HL-60 (cell line): Measurements from ENCODE around the gene DIS3L.

Experiments used
- GABPA ChIP-seq: IDR thresholded peaks from 2 replicates; pipeline ENCODE4 v1.6.1; 2012; ENCODE audit warnings: low read depth
- POLR2AphosphoS5 ChIP-seq: IDR thresholded peaks from 2 replicates; pipeline ENCODE4 v1.6.1; 2012; ENCODE audit warnings: low read depth
- SPI1 ChIP-seq: IDR thresholded peaks from 2 replicates; pipeline ENCODE4 v1.6.1; 2012; ENCODE audit warnings: low read depth, mild to moderate bottlenecking, borderline replicate concordance
- TF ChIP-seq, protein P1 (sequence below): IDR thresholded peaks from one replicate; pipeline ENCODE4 v1.5.1; 2011; ENCODE audit warnings: low read length, control low read depth, inconsistent platforms; ENCODE audit not compliant: insufficient read depth
- TF ChIP-seq, protein P2 (sequence below): IDR thresholded peaks from 2 replicates; pipeline ENCODE4 v1.6.1; 2012; ENCODE audit warnings: low read depth; ENCODE audit not compliant: insufficient replicate concordance

DNA sequence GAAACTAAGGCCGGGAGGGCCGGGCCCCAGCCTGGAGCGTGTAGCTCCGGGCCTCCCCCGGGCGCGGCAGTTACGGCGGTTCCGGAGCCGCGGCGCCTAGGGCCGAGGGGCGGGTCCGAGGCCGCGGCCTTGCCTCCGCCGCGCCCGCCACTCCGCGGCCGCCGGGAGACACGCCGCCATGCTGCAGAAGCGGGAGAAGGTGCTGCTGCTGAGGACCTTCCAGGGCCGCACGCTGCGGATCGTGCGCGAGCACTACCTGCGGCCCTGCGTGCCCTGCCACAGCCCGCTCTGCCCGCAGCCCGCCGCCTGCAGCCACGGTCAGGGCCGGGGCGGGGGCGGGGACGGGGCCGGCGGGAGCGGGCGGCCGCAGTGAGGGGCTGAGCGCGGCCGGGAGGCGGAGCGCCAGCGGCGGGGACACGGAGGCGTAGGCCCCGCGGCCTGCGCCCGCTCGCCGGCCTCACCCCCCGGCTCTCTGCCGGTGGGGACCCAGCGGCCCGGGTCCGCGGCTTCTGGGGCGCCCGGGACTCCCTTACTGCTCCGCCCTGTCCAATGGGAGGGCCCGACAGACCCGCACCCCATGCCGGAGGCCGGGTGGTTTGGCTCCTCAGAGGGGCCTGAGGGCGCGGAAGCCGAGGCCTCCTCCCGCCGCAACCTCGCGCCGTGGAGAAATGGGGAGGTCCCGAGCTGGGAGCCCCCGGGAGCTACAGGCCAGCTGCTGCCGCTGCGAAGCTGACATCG, at the start of gene DIS3L:
- no peak for TF ChIP-seq GABPA
- TF ChIP-seq, protein P1, sequence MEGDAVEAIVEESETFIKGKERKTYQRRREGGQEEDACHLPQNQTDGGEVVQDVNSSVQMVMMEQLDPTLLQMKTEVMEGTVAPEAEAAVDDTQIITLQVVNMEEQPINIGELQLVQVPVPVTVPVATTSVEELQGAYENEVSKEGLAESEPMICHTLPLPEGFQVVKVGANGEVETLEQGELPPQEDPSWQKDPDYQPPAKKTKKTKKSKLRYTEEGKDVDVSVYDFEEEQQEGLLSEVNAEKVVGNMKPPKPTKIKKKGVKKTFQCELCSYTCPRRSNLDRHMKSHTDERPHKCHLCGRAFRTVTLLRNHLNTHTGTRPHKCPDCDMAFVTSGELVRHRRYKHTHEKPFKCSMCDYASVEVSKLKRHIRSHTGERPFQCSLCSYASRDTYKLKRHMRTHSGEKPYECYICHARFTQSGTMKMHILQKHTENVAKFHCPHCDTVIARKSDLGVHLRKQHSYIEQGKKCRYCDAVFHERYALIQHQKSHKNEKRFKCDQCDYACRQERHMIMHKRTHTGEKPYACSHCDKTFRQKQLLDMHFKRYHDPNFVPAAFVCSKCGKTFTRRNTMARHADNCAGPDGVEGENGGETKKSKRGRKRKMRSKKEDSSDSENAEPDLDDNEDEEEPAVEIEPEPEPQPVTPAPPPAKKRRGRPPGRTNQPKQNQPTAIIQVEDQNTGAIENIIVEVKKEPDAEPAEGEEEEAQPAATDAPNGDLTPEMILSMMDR: no peak
- TF ChIP-seq, protein P2, sequence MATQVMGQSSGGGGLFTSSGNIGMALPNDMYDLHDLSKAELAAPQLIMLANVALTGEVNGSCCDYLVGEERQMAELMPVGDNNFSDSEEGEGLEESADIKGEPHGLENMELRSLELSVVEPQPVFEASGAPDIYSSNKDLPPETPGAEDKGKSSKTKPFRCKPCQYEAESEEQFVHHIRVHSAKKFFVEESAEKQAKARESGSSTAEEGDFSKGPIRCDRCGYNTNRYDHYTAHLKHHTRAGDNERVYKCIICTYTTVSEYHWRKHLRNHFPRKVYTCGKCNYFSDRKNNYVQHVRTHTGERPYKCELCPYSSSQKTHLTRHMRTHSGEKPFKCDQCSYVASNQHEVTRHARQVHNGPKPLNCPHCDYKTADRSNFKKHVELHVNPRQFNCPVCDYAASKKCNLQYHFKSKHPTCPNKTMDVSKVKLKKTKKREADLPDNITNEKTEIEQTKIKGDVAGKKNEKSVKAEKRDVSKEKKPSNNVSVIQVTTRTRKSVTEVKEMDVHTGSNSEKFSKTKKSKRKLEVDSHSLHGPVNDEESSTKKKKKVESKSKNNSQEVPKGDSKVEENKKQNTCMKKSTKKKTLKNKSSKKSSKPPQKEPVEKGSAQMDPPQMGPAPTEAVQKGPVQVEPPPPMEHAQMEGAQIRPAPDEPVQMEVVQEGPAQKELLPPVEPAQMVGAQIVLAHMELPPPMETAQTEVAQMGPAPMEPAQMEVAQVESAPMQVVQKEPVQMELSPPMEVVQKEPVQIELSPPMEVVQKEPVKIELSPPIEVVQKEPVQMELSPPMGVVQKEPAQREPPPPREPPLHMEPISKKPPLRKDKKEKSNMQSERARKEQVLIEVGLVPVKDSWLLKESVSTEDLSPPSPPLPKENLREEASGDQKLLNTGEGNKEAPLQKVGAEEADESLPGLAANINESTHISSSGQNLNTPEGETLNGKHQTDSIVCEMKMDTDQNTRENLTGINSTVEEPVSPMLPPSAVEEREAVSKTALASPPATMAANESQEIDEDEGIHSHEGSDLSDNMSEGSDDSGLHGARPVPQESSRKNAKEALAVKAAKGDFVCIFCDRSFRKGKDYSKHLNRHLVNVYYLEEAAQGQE: no peak
- peak; percentile 49; the same call in 1 of the 2 replicates for TF ChIP-seq POLR2AphosphoS5
- no peak for TF ChIP-seq SPI1
